Measurements from ENCODE around the gene ROR2. TPM values are rescaled to one million over a fixed set of nuclear protein-coding genes. Genes with fewer than 3 reads are reported as not detected.

The ROR2 gene
- total and polyA plus RNA-seq, 8 donors: 3.0 to 21.4 (median 9.8) TPM

GRCh38 chr9:91771027-91771426 lies 179.0 kb downstream of the ROR2 start:
- Histone ChIP-seq H3K27me3 (no peaks in the 10 kb centered on the region), H3K27ac (peak overlapping the region in 4 of 5 donors; percentile 31 to 74 (median 62)), H3K9me3 (no peaks in the 10 kb centered on the region), H3K4me3 (no peak overlapping the region), H3K4me1 (peaks cover 15 to 75% (median 35%) of the 10 kb centered on the region in 4 donors), H3K36me3 (no peaks in the 10 kb centered on the region)
- intact Hi-C loops (cut with DNase I; ENCODE audit: low total_unique reads): loop anchor here (10.0 kb wide), 1 partner anchor 184 kb away; the partner anchor contains the start of gene ROR2
- 18 to 50% (median 28%) methylated on average over 7 to 8 of the region's 8 CpGs for WGBS, 5 donors
- DNase-seq: peak in 1 of 2 donors; percentile 76
- TF ChIP-seq POLR2AphosphoS5 (IDR thresholded peaks at IDR 0.05) (peak in 1 of 3 donors; percentile 27), CTCF (IDR thresholded peaks at IDR 0.05) (no peak)

GRCh38 chr9:91770229-91770628 lies 179.8 kb downstream of the ROR2 start:
- Histone ChIP-seq H3K36me3 (no peaks in the 10 kb centered on the region), H3K9me3 (no peaks in the 10 kb centered on the region), H3K27me3 (no peaks in the 10 kb centered on the region), H3K4me3 (no peak overlapping the region), H3K4me1 (peaks cover 15 to 73% (median 30%) of the 10 kb centered on the region in 4 donors), H3K27ac (peak overlapping the region in 3 of 5 donors; percentile 10 to 74 (median 72))
- intact Hi-C loops (cut with DNase I; ENCODE audit: low total_unique reads): loop anchor here (10.0 kb wide), 1 partner anchor 185 kb away; the partner anchor contains the start of gene ROR2
- no peak for DNase-seq
- TF ChIP-seq EP300 (IDR thresholded peaks at IDR 0.05) (no peak), CTCF (IDR thresholded peaks at IDR 0.05) (no peak), POLR2A (IDR thresholded peaks at IDR 0.05) (no peak), POLR2AphosphoS5 (IDR thresholded peaks at IDR 0.05) (no peak)
- WGBS, 5 donors: 65 to 83% (median 79%) methylated on average over 8 to 10 of the region's 10 CpGs

- H3K27ac ChIP-seq: no peak overlapping the region
- no peaks in the 10 kb centered on the region for H3K36me3 ChIP-seq
- H3K9me3 ChIP-seq: no peaks in the 10 kb centered on the region
- no peak for DNase-seq
- H3K4me3 ChIP-seq: no peak overlapping the region
- intact Hi-C loops (cut with DNase I; ENCODE audit: low total_unique reads): no loop called here
- TF ChIP-seq POLR2A (IDR thresholded peaks at IDR 0.05): no peak
- no peak for TF ChIP-seq EP300 (IDR thresholded peaks at IDR 0.05)
- TF ChIP-seq POLR2AphosphoS5 (IDR thresholded peaks at IDR 0.05): no peak
- TF ChIP-seq CTCF (IDR thresholded peaks at IDR 0.05): no peak
- H3K4me1 ChIP-seq: peaks cover 15 to 65% (median 30%) of the 10 kb centered on the region in 4 donors
- H3K27me3 ChIP-seq: no peaks in the 10 kb centered on the region
- 89 to 95% (median 91%) methylated on average over 18 to 29 of the region's 29 CpGs for WGBS, 5 donors
Observed at GRCh38 chr9:91768977-91769916, 180.8 kb downstream of the ROR2 start.

GRCh38 chr9:91768507-91768906 lies 181.5 kb downstream of the ROR2 start:
- no peaks in the 10 kb centered on the region for H3K27me3 ChIP-seq
- H3K36me3 ChIP-seq: no peaks in the 10 kb centered on the region
- no peaks in the 10 kb centered on the region for H3K9me3 ChIP-seq
- intact Hi-C loops (cut with DNase I; ENCODE audit: low total_unique reads): no loop called here
- 84 to 94% (median 93%) methylated on average over 15 of the region's 15 CpGs for WGBS, 5 donors
- DNase-seq: no peak
- H3K27ac ChIP-seq: no peak overlapping the region
- H3K4me3 ChIP-seq: no peak overlapping the region
- peaks cover 10 to 58% (median 29%) of the 10 kb centered on the region in 4 donors for H3K4me1 ChIP-seq
- TF ChIP-seq EP300 (IDR thresholded peaks at IDR 0.05): no peak
- no peak for TF ChIP-seq POLR2A (IDR thresholded peaks at IDR 0.05)
- TF ChIP-seq POLR2AphosphoS5 (IDR thresholded peaks at IDR 0.05): no peak
- TF ChIP-seq CTCF (IDR thresholded peaks at IDR 0.05): no peak
